Breast epithelium (tissue), 3 donors: ENCODE data around the gene MAD1L1.

Experiments
- POLR2AphosphoS5 ChIP-seq, 3 donors: sonication (generic); formaldehyde crosslinking; IDR thresholded peaks; one replicate each; pipeline ENCODE4 v1.6.1; 2017; ENCODE audit warnings: antibody characterized with exemption in 3 of 3
- TF ChIP-seq, protein P1 (sequence below), 3 donors: fragments of 450-650 bp; IDR thresholded peaks; one replicate each; pipeline ENCODE4 v1.5.1; 2016 to 2017; ENCODE audit warnings: antibody characterized with exemption in 3 of 3, mild to moderate bottlenecking in 3 of 3, moderate library complexity in 3 of 3

DNA sequence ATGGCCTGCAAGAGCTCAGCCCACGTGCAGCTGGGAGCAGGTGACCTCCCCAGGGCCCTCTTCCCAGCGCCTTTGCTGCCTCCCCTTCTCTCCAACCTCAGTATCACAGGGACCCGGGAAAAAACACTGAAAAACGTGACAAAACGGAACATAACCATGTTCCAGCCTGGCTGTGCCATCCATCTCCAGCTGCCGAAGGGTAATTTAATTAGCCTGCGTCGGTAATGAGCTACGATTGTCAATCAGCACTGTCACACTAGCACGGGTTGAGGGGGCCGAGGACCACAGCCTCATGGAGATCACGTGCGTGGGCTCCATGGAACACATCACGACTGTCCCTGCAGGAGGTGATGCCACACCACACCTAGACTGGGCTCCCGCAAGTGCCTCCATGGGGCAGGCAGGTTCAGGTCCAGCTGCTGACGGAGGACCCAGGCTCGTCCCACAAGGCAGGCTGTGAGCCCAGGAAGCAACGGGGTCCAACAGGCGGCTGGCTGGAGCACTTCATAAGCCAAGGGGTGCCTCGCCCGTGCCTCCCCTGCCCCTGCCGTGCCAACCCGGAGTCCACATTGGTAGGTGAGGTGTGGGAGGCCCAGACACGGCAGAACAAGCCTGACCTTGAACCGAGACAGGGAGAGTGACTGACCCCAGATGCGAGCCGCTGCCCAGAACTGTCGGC, 363.2 kb downstream of the MAD1L1 start:
- TF ChIP-seq, protein P1, sequence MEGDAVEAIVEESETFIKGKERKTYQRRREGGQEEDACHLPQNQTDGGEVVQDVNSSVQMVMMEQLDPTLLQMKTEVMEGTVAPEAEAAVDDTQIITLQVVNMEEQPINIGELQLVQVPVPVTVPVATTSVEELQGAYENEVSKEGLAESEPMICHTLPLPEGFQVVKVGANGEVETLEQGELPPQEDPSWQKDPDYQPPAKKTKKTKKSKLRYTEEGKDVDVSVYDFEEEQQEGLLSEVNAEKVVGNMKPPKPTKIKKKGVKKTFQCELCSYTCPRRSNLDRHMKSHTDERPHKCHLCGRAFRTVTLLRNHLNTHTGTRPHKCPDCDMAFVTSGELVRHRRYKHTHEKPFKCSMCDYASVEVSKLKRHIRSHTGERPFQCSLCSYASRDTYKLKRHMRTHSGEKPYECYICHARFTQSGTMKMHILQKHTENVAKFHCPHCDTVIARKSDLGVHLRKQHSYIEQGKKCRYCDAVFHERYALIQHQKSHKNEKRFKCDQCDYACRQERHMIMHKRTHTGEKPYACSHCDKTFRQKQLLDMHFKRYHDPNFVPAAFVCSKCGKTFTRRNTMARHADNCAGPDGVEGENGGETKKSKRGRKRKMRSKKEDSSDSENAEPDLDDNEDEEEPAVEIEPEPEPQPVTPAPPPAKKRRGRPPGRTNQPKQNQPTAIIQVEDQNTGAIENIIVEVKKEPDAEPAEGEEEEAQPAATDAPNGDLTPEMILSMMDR (IDR thresholded peaks at IDR 0.05) = no peak
- no peak for TF ChIP-seq POLR2AphosphoS5 (IDR thresholded peaks at IDR 0.05)
